Fibroblast of lung (primary cell): ENCODE measurements around the gene GAA.

ENCODE experiments used
- EZH2 ChIP-seq: IDR thresholded peaks from 2 replicates; pipeline ENCODE4 v1.5.1; 2012; ENCODE audit warnings: low read length, control low read depth, mild to moderate bottlenecking; ENCODE audit errors: missing control alignments
- TF ChIP-seq, protein P1 (sequence below), 2 donors: IDR thresholded peaks in 1 of 2; conservative IDR thresholded peaks in 1 of 2; 1 replicate in 1 of 2; 2 replicates in 1 of 2; pipeline ENCODE4 v1.5.1; 2011 to 2012; ENCODE audit warnings: low read length in 2 of 2, control low read depth in 1 of 2, inconsistent platforms in 1 of 2, low read depth in 1 of 2, mild to moderate bottlenecking in 1 of 2

DNA sequence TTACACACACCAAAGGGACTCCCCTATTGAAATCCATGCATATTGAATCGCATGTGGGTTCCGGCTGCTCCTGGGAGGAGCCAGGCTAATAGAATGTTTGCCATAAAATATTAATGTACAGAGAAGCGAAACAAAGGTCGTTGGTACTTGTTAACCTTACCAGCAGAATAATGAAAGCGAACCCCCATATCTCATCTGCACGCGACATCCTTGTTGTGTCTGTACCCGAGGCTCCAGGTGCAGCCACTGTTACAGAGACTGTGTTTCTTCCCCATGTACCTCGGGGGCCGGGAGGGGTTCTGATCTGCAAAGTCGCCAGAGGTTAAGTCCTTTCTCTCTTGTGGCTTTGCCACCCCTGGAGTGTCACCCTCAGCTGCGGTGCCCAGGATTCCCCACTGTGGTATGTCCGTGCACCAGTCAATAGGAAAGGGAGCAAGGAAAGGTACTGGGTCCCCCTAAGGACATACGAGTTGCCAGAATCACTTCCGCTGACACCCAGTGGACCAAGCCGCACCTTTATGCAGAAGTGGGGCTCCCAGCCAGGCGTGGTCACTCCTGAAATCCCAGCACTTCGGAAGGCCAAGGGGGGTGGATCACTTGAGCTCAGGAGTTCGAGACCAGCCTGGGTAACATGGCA, 2.2 kb downstream of the GAA start:
- TF ChIP-seq, protein P1, sequence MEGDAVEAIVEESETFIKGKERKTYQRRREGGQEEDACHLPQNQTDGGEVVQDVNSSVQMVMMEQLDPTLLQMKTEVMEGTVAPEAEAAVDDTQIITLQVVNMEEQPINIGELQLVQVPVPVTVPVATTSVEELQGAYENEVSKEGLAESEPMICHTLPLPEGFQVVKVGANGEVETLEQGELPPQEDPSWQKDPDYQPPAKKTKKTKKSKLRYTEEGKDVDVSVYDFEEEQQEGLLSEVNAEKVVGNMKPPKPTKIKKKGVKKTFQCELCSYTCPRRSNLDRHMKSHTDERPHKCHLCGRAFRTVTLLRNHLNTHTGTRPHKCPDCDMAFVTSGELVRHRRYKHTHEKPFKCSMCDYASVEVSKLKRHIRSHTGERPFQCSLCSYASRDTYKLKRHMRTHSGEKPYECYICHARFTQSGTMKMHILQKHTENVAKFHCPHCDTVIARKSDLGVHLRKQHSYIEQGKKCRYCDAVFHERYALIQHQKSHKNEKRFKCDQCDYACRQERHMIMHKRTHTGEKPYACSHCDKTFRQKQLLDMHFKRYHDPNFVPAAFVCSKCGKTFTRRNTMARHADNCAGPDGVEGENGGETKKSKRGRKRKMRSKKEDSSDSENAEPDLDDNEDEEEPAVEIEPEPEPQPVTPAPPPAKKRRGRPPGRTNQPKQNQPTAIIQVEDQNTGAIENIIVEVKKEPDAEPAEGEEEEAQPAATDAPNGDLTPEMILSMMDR (conservative IDR thresholded peaks at IDR 0.05 in 1 of 2, IDR thresholded peaks at IDR 0.05 in 1 of 2; ENCODE audit: low read depth in 1 of 2, low read length in 2 of 2): no peak
- TF ChIP-seq EZH2: no peak
